Tibial artery (tissue), 4 donors: ENCODE data around the gene GAPDH.

Experiments used
- DNase-seq, 2 donors: peaks; one replicate each; pipeline ENCODE4 v3.0.0-alpha.2; 2019
- H3K27ac ChIP-seq, 2 donors: fragments of 200-600 bp; sonication (generic) in 1 of 2; 1 replicate in 1 of 2; 2 replicates in 1 of 2; pipeline ENCODE4 v1.5.1; 2018 to 2019; ENCODE audit warnings: mild to moderate bottlenecking in 1 of 2
- H3K27me3 ChIP-seq, 2 donors: fragments of 200-600 bp; sonication (generic) in 1 of 2; one replicate each; pipeline versions ENCODE4 v1.5.1 to v1.6.0; 2016 to 2019
- H3K36me3 ChIP-seq, 3 donors: fragments of 200-600 bp; sonication (generic) in 2 of 3; one replicate each; pipeline ENCODE4 v1.5.1; 2016 to 2019; ENCODE audit warnings: mild to moderate bottlenecking in 2 of 3
- H3K4me1 ChIP-seq, 4 donors: fragments of 200-600 bp; sonication (generic) in 2 of 4; 1 replicate in 3 of 4; 2 replicates in 1 of 4; pipeline ENCODE4 v1.5.1; 2016 to 2019
- H3K4me3 ChIP-seq, 2 donors: fragments of 200-600 bp; sonication (generic) in 1 of 2; 1 replicate in 1 of 2; 2 replicates in 1 of 2; pipeline ENCODE4 v1.5.1; 2018 to 2019; ENCODE audit warnings: mild to moderate bottlenecking in 2 of 2
- H3K9me3 ChIP-seq, 3 donors: fragments of 200-600 bp; sonication (generic) in 1 of 3; one replicate each; pipeline ENCODE4 v1.5.1; 2016 to 2019
- CTCF ChIP-seq, 2 experiments: fragments of 200-600 bp in 1 of 2; fragments of 450-650 bp in 1 of 2; IDR thresholded peaks; one replicate each; pipeline ENCODE4 v1.5.1; 2017 to 2019; ENCODE audit warnings: antibody characterized with exemption in 2 of 2, mild to moderate bottlenecking in 1 of 2, moderate library complexity in 1 of 2
- intact Hi-C: fragments of 100-400 bp; cut with DNase I; formaldehyde crosslinking; loops from one replicate; pipeline ENCODE4 v1.15.0; 2023; ENCODE audit warnings: low total_unique reads

Gene GAPDH

GRCh38 chr12:6529291-6529737, 5.0 kb upstream of the GAPDH start:
- DNase-seq, result no peak
- Histone ChIP-seq H3K27me3 (no peaks in the 10 kb centered on the region), H3K4me3 (no peak overlapping the region), H3K36me3 (peaks cover 61 to 72% (median 71%) of the 10 kb centered on the region in 3 donors), H3K9me3 (no peaks in the 10 kb centered on the region), H3K4me1 (peaks cover 0 to 20% (median 17%) of the 10 kb centered on the region in 4 donors), H3K27ac (no peak overlapping the region)
- TF ChIP-seq CTCF (IDR thresholded peaks at IDR 0.05), result no peak
- intact Hi-C loops, result loop anchor here (10.0 kb wide), 1 partner anchor 55 kb away; the partner anchor contains the start of gene VAMP1

- no peak overlapping the region for H3K27ac ChIP-seq
- H3K4me1 ChIP-seq, result peaks cover 0 to 25% (median 21%) of the 10 kb centered on the region in 4 donors
- no peak for DNase-seq
- intact Hi-C loops, result loop anchor here (5.0 to 10.0 kb wide), 3 partner anchors 38 to 316 kb away; partner anchors contain the start of genes MRPL51, NCAPD2 and TNFRSF1A
- no peak for TF ChIP-seq CTCF (IDR thresholded peaks at IDR 0.05)
- no peaks in the 10 kb centered on the region for H3K27me3 ChIP-seq
- peaks cover 50 to 58% (median 57%) of the 10 kb centered on the region in 3 donors for H3K36me3 ChIP-seq
- H3K4me3 ChIP-seq, result no peak overlapping the region
- H3K9me3 ChIP-seq, result no peaks in the 10 kb centered on the region
Observed at GRCh38 chr12:6530576-6531260, 3.6 kb upstream of the GAPDH start.

- H3K36me3 ChIP-seq, result peaks cover 46 to 56% (median 56%) of the 10 kb centered on the region in 3 donors
- H3K9me3 ChIP-seq, result no peaks in the 10 kb centered on the region
- H3K4me1 ChIP-seq, result peaks cover 0 to 41% (median 37%) of the 10 kb centered on the region in 4 donors
- peak overlapping the region; percentile 95 to 98 for H3K27ac ChIP-seq
- peak; percentile 66 to 91 for DNase-seq
- intact Hi-C loops, result loop anchor here (5.0 to 10.0 kb wide), 3 partner anchors 40 to 317 kb away; partner anchors contain the start of genes MRPL51, NCAPD2 and TNFRSF1A
- peak overlapping the region; percentile 81 to 98 for H3K4me3 ChIP-seq
- no peaks in the 10 kb centered on the region for H3K27me3 ChIP-seq
- no peak for TF ChIP-seq CTCF (IDR thresholded peaks at IDR 0.05)
Observed at GRCh38 chr12:6532051-6532926, 2.0 kb upstream of the GAPDH start.

GRCh38 chr12:6532927-6533652, 1.2 kb upstream of the GAPDH start:
- Histone ChIP-seq H3K4me3 (peak overlapping the region; percentile 81 to 98), H3K4me1 (peaks cover 0 to 49% (median 43%) of the 10 kb centered on the region in 4 donors), H3K36me3 (peaks cover 41 to 56% (median 56%) of the 10 kb centered on the region in 3 donors), H3K27me3 (no peaks in the 10 kb centered on the region), H3K27ac (peak overlapping the region; percentile 95 to 98), H3K9me3 (no peaks in the 10 kb centered on the region)
- TF ChIP-seq CTCF (IDR thresholded peaks at IDR 0.05), result no peak
- intact Hi-C loops, result loop anchor here (5.0 to 10.0 kb wide), 3 partner anchors 41 to 318 kb away; partner anchors contain the start of genes MRPL51, NCAPD2 and TNFRSF1A
- DNase-seq, result peak; percentile 70 to 90

GRCh38 chr12:6533653-6533922, 729 bp upstream of the GAPDH start:
- intact Hi-C loops, result loop anchor here (5.0 to 10.0 kb wide), 3 partner anchors 41 to 319 kb away; partner anchors contain the start of genes MRPL51, NCAPD2 and TNFRSF1A
- TF ChIP-seq CTCF (IDR thresholded peaks at IDR 0.05), result no peak
- Histone ChIP-seq H3K4me1 (peaks cover 0 to 51% (median 43%) of the 10 kb centered on the region in 4 donors), H3K36me3 (peaks cover 43 to 56% (median 56%) of the 10 kb centered on the region in 3 donors), H3K4me3 (peak overlapping the region; percentile 81 to 98), H3K9me3 (no peaks in the 10 kb centered on the region), H3K27ac (peak overlapping the region; percentile 95 to 98), H3K27me3 (no peaks in the 10 kb centered on the region)
- no peak for DNase-seq
